HG03097 (cell line): ENCODE data around the gene RBM47.
"Not testable (repeated sequence)": the region's sequence is repeated elsewhere in the genome, so short reads cannot be mapped to it uniquely, and the experiment has no call there.

Experiments
- ATAC-seq: cut with Tn5 transposase; IDR thresholded peaks from one replicate; pipeline ENCODE4 v1.9.1; 2021; ENCODE audit not compliant: unreplicated experiment, low FRiP score

Gene RBM47

DNA sequence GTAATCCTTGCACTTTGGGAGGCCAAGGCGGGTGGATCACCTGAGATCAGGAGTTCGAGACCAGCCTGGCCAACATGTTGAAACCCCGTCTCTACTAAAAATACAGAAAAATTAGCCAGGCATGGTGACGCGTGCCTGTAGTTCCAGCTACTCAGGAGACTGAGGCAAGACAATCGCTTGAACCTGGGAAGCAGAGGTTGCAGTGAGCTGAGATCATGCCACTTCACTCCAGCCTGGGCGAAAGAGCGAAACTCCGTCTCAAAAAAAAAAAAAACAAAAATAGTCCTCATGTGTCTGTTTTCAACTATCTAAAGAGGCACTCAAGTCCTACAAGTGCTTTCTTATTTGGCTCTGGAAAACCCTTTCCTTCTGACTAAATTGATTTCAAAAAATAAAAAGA, 237.4 kb downstream of the RBM47 start:
- not testable (repeated sequence) for ATAC-seq

DNA sequence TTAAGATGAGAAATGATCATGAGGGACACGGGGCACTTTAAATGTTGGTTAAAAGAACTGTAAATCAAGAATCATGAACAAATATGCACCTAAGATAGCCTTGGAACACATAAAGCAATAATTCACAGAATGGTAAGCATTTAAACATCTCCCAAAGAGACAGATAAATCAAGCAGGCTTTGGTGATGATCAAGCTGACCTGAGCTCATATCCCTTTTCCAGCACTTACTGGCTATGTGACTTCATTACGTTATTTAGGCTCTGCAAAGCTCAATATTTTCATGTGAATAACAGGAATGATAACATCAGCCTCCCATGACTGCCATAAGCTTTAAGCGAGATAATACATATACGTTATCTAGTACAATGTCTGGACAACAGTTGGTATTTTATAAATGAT, 239.7 kb downstream of the RBM47 start:
- ATAC-seq, result no peak

DNA sequence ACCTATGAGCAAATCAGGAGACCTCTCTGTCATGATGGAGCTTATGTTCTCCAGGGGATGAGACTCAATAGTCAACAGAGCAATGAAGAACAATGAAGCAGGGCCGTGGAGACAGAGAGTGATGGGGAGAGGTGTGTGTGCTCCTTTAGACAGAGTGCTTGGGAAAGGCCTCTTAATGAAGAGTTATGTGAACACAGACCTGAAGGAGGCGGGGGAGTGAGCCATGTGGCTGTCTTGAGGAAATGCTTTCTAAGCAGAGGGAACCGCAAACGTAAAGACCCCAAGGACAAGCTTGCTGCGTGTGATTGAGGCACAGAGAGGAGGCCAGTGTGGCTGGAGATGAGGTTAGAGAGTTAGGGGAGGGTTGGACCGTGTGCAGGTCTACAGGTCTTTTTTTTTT, 241.4 kb downstream of the RBM47 start:
- no peak for ATAC-seq

DNA sequence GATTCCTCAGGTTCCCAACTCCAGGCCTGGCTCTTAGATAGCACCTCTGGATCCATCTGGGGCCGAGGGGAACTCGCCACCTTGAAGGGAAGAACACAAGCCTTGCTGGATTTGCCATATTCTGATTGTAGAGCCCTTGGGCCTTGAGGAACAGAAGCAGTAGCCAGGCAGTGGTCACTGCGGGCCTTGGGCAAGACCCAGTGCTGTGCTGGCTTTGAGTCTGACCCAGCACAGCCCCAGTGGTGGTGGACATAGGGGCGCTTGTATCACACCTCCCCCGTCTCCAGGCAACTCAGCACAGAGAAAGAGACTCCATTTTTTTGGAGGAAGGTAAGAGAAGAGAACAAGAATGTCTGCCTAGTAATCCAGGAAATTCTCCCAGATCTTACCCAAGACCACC, 249.0 kb downstream of the RBM47 start:
- no peak for ATAC-seq

DNA sequence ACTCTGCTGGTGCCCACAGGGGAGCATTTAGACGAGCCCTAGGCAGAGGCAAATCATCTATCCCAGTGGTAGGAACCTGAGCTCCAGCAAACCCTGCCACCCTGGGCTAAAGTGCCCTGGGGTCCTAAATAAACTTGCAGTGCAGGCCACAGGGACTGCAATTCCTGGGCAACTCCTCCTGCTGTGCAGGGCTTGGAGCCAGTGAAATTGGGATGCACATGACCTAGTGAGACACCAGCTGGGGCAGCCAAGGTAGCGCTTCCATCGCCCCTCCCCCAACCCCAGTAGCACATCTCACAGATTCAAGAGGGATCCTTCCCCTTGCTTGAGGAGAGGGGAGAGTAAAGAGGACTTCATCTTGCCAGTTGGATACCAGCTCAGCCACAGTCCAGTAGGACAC, 250.4 kb downstream of the RBM47 start:
- no peak for ATAC-seq

DNA sequence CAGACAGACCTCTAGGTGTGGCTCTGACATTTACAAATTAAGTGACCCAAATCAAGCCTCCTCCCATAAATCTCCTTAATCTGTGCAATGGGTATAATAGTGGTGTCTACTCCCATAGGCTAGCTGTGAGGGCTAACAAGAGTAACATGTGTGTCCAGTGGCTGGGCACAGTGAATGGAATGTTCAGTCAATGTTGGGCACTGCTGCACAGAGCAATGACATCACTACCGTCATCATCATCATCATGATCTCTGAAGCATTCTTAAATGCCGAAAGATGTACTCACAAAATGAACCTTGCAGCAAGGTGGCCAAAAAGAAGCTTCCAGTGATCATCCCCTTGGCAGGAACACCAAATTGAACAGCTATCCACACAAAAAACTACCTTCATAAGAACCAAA, 251.0 kb downstream of the RBM47 start:
- ATAC-seq, result no peak

DNA sequence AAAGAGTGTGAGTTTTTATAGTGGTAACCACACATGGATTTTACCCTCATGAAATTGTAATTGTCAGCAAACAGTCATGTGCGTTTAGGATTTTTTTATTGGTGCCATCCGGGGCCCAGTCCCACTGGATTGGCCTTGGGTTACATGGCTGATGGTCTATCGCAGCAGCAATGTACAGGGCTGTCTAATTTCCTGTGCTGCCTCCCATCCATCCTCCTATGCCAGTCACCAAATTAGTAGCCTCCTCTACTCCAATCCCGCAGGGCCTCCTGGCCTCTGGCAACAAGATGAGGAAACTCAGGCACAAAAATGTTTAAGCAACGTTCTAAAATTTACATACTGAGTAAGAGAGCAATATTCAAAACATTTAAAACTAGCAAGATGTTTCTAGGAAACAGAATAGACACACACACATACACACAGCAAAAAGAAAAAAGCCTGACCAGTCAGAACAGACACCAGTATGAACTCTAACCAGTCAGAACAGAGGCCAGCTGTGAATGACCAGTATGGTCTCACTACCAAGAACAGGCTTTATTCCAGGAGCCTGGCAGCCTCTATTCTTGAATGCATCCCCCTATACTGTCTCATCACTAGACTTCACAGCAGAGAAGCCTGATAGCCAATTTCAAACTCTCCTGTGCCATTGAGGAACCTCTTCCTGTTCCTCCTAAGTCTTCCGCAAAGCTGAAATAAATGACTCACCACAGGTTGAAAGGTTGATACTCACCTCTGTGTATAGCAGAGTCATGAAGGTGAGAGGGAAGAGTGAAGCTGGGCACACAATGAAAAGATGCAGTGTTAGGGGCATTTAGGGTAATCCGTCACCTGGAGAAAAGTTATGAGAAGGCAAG, 251.9 kb downstream of the RBM47 start:
- no peak for ATAC-seq

DNA sequence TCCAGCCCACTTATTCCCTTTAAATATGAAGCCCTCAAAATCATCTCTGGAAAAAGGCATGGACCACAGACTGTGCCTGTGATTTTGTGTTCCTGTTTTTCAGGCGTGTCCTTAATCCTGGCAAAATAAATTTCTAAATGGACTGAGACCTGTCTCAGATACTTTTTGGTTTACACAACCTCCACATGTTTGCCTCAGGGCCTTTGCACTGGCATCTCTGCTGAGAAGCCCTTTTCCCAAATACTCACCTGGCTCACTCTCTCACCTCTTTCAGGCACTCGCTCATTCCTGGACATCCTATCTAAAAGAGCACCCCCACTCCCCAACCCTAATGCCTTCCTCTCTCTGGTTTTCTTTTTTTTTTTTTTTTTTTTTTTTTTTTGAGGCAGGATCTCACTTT, 254.0 kb downstream of the RBM47 start:
- no peak for ATAC-seq

DNA sequence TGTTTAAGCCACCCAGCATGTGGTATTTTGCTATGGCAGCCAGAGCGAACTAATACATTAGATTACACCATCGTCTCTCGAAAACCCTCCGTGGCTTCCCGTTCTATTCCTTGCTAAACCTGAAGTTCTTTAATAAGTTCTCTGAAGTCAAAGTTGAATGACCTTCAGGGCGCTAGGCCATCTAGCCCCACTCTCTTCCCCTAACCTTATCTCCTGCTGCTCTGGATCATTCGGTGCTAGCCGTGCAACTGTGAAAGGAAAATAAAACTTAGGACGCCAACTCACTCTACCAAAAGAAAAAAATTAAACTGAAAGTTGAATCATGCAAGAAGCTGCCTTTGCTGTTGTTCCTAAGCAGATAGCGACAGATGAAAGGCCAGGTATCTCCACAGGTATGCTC, 254.6 kb downstream of the RBM47 start:
- ATAC-seq, result no peak

DNA sequence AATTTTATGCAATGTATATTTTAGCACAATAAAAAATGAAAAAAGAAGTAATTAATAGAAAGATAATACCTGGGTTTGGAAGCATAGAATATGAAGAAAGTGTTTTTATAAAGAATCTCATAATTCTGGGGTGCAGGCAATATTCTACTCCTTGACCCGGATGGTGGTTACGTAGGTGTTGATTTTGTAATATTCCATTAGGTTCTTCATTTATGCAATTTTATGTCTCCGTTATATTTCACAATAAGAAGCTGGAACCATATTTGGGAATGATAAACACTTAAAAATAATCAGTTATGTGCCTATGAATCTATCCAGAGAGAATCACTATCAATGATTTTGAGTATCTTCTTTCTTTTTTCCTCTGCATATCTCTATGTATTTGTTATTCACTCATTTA, 256.0 kb downstream of the RBM47 start:
- no peak for ATAC-seq
